Skeletal muscle cell (primary cell): Measurements from ENCODE around the gene BAZ2B.
"Not testable (repeated sequence)": the region's sequence is repeated elsewhere in the genome, so short reads cannot be mapped to it uniquely, and the experiment has no call there.

Source experiments
- DNase-seq: peaks from one replicate; pipeline ENCODE4 v3.0.0-alpha.2; 2010; ENCODE audit warnings: low read depth
- H3K4me3 ChIP-seq: 2 replicates; pipeline ENCODE4 v1.5.1; 2011; ENCODE audit warnings: low read depth, mild to moderate bottlenecking, control low read depth, low read length, moderate library complexity

BAZ2B gene

DNA sequence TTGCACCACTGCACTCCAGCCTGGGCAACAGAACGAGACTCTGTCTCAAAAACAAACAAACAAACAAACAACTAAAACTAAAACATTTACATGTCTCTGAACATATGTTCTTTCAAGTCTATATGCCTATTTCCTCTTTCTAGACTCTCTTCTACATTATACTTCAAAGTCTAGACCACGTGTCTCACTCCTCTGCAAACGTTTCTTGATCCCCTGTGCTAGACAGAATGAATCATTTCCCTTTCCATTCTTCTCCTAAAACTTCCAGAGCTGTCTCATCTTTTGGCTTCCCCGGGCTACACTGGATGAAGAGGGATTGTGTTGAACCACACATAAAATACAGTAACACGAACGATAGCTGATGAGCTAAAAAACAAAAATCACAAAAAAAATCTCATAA lies 67.1 kb downstream of the BAZ2B start:
- no peak for DNase-seq
- H3K4me3 ChIP-seq = no peak overlapping the region

DNA sequence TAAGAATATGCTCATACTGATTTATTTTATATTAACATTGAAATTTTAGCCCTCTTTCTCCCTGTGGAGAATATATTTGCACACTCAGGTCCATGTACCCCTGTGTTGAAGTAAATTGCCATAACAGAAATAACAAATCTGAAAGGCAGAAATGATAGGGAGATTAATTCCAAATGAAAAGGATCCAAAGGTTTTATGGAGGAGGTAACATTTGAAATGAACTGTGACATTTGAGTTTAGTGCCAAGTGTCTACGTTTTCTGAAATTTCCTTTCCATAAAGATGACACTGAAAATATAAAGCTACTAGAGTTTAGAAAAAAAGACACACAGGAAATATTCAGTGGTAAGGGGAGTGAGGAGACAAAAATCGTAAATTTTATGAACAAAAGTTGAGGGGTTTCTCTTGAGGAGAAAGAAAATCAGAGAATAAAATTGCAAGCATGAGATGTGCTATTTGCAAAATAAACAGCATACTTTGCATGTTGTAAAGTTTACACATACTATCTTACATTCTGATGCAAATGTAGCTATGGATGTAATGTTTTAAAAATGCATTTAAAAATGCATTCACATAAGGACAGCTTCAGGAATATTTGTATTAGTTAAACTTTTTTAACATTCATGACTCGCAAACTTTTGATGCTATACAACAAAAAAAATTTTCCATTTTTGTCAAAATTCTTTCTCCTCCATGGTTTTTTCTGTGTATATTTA lies 69.5 kb downstream of the BAZ2B start:
- no peak for DNase-seq
- H3K4me3 ChIP-seq = no peak overlapping the region

DNA sequence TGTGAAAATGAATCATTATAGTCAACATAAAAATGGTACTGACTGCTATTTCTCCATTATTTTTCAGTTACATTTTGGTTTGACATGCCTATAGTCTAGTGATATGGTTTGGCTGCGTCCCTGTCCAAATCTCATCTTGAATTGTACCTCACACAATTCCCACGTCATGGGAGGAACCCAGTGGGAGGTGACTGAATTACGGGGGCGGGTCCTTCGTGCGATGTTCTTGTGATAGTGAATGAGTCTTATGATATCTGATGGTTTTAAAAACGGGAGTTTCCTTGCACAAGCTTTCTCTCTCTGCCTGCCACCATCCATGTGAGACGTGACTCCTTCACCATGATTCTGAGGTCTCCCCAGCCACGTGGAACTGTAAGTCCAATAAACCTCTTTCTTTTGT lies 70.3 kb downstream of the BAZ2B start:
- H3K4me3 ChIP-seq = no peak overlapping the region
- DNase-seq = no peak

DNA sequence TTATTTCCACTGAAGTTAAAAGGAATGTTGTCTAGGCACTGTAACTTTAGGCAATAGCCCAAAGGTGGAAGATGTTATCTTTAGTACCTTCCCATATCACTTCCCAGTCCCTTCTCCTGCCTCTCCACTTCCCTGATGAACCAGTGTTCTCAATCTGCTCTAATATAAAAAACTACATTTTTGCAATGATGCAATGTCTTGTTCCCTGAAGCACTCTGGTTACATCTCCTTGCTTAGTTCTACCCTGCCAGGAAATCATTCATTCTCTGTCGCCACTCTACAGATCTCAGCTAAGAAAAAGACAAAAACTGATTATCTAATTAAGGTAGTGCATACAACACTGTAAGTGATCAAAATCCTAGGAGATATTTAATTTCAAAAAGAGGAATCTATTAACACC lies 71.3 kb downstream of the BAZ2B start:
- DNase-seq = no peak
- no peak overlapping the region for H3K4me3 ChIP-seq

DNA sequence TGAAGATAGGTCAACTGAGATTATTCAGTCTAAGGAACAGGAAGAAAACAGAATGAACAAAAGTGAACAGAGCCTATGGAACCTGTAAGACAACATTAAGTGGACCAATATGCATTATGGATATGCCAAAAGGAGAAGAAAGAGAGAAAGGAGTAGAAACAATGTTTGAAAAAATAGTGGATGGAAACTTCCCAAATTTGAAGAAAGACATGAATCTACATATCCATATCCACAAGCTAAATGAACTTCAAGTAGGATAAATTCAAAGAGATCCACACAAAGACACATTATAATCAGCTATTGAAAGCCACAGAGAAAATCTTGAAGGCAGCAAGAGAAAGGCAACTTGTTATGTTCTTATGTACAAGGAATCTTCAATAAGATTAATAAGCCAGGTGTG lies 74.2 kb downstream of the BAZ2B start:
- no peak for DNase-seq
- no peak overlapping the region for H3K4me3 ChIP-seq

DNA sequence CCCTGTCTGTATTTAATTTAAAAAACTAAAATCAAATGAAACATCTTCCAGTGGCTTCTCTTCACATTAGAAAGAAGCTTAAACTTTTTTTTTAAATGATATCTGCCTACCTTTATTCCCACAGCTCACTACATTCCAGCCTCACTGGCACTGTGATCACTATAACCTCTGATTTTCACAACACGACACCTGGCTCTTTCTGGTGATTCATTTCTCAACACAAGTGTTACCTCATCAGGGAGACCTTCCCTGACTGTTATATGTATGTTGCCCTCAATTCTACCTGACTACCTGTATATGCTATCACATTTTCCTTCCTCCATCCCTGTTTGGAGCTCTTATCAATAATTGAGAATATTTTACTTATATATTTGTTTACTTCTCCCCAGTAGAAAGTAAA lies 76.6 kb downstream of the BAZ2B start:
- no peak overlapping the region for H3K4me3 ChIP-seq
- DNase-seq = no peak

- DNase-seq = no peak
- H3K4me3 ChIP-seq = no peak overlapping the region
Observed at GRCh38 chr2:159538801-159539200, 77.5 kb downstream of the BAZ2B start.

DNA sequence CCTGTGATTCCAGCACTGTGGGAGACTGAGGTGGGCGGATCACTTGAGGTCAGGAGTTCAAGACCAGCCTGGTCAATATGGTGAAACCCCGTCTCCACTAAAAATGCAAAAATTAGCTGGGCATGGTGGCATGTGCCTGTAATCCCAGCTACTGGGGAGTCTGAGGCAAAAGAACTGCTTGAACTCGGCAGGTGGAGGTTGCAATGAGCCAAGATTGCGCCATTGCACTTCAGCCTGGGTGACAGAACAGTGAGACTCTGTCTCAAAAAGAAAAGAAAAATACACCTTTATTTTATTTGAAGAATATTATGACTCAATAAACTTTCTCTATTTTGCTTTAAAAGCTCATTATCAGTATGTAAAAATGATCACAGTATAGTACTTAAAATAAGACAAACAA lies 81.1 kb downstream of the BAZ2B start:
- not testable (repeated sequence) for H3K4me3 ChIP-seq, DNase-seq

DNA sequence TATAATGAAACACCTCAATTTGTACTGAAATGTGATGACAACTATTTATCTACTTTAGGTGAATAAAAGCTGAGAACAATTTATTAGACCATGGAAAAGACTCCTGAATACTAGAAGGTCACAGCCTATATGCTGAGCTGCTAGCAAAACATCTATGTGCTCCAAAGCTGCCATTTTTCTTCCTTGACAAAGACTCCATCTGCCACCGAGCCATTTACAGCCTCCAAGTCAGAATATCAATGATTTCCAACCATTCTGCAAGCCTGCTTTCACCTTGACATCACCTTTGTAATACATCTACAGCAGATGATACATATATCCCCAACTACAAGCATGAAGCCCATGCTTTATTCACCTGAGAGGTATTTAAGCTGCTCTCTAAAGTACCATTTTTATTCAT lies 84.9 kb downstream of the BAZ2B start:
- DNase-seq = no peak
- no peak overlapping the region for H3K4me3 ChIP-seq

DNA sequence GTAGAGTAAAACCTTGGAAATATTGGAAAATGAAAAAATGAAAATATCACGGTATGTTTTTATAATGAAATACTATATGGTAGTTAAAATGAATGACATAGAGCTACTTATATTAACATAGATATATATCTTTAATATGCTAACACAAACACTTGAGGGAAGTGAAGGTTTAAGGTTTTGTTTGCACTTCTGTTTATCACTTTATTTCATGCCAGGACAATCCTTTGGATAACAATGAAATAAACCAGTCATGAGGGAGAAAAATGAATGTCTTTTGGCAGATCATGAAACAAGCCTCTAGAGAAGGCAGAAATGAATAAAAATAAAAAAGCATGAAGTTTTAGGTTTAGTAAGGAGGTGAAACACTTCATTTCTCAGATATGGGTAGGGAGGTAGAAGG lies 89.9 kb downstream of the BAZ2B start:
- no peak overlapping the region for H3K4me3 ChIP-seq
- no peak for DNase-seq

GRCh38 chr2:159525012-159525411 lies 91.3 kb downstream of the BAZ2B start:
- DNase-seq = no peak

DNA sequence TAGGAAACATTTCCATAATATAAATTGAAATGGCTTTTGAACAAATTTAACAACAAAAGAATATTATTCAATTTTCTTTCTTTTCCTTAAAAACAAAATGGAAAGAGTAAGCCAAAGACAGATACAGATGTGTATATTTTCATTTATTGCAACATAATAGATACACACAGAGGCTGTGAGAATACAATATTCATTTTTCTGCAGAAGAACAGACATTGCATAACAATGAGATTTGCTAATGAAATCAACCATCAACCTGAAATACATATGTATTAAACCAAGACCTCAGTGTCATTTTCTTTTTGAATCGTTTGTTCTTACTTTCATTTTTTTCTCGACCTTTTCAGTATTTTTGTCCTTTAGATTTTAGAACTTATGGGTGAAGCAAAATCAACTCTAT lies 95.1 kb downstream of the BAZ2B start:
- DNase-seq = no peak
- no peak overlapping the region for H3K4me3 ChIP-seq

More at GRCh38 chr2:159525012-159525411, 91.3 kb downstream of the BAZ2B start:
- H3K4me3 ChIP-seq = no peak overlapping the region

- no peak for DNase-seq
- no peak overlapping the region for H3K4me3 ChIP-seq
Observed at GRCh38 chr2:159518321-159519005, 97.9 kb downstream of the BAZ2B start.

DNA sequence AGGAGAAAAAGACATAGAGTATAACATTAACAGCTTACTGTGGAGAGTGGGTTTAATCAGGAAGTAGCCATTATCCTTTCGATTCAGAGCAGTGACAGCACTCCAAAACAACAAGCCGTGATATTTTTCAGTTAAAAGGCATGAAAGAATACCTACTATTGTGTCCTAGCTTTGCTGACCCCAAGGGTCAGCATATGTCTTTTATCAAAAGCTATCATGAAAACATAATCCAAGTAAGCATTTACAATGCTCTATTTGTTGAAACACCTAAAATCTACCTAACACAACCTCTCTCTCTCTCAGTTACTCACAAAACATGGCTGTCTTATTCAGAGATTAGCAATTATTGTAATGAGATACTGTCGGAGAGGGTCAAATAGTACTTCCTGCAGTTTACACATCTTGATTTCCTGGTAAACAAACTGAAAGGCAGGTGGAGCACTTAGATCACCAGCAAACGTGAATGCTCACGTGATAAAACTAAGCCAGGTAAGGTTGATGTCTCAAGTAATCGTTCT lies 100.0 kb downstream of the BAZ2B start:
- DNase-seq = no peak
- H3K4me3 ChIP-seq = peak overlapping the region; percentile 38

GRCh38 chr2:159515441-159515840 lies 100.9 kb downstream of the BAZ2B start:
- H3K4me3 ChIP-seq = no peak overlapping the region
- DNase-seq = no peak

DNA sequence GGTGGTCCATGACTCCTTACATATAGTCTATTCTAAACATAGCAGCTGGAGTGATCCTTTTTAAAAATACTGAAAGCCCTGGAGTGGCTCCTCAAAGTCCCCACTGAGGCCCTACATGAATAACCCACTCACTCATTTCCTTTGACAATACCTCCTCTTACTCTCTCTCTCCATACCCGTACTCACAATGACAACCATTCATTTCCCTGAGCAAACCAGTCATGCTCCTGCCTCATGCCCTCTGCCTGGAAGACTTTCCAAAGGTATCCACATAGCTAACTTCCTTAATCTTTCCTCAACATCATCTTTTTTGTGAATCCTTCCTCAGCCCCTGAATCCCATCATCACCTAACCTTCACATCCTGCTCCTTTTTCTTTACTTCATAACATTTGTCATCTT lies 102.6 kb downstream of the BAZ2B start:
- no peak overlapping the region for H3K4me3 ChIP-seq
- DNase-seq = no peak

DNA sequence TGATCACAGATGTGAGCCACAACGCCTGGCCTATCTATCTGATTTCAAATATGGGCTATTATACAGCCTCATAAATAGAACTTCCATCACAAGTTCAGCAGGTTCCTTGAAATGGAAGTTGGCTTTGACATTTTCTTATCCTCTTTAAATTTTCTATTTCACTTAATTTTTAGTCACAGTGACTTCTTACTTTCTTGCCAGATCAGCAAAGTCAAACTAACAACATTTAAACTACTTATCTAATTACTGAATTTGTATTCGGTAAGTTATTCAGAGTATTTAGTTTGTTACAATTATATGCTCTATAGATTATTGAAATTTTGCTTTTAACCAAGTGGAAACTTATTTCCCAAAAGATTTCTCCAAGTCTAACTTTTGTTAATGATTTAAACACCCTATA lies 108.2 kb downstream of the BAZ2B start:
- no peak for DNase-seq
- no peak overlapping the region for H3K4me3 ChIP-seq

GRCh38 chr2:159506764-159507440 lies 109.4 kb downstream of the BAZ2B start:
- DNase-seq = no peak

DNA sequence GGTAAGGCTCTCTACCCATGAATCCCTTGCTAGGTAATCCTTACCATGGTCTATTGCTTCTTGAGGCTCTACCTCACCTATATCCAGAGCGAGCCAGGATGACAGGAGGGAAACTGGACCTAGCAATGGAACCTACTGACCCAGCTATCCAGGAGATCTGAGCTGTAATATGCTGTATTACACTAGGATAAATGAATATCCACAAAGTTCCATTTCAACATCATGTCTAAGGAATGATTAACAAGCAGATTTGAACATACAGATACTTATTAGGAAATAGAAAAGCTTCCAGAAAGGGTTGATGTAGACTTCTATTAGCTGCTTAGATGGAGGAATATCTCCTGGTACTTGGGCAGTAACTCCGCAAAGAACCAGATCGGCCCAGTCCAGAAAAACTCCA lies 110.1 kb downstream of the BAZ2B start:
- no peak overlapping the region for H3K4me3 ChIP-seq
- DNase-seq = no peak

More at GRCh38 chr2:159506764-159507440, 109.4 kb downstream of the BAZ2B start:
- no peak overlapping the region for H3K4me3 ChIP-seq

DNA sequence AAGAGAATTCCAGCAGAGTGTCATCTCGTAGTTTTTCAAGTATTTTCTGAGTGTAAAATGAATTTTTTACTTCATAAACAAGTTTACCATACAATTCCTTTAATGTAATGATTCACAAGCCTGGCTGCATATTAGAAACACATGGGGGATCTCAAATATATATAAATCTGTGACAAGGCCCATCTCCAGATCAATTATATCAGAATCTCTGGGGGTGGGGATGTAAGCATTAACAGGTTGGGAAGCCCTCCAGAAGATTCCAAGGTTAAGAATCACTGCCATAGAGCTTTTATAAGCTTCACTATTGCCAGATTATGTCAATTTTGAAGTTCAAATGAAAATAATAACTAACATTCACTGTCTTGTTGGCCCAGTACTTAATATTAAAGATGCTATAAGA lies 111.2 kb downstream of the BAZ2B start:
- no peak for DNase-seq
- no peak overlapping the region for H3K4me3 ChIP-seq
